Spleen (tissue), 11 donors: ENCODE results near the gene ZNF697. TPM values are rescaled to one million over a fixed set of nuclear protein-coding genes. Genes with fewer than 3 reads are reported as not detected.
"Not testable (repeated sequence)": the region's sequence is repeated elsewhere in the genome, so short reads cannot be mapped to it uniquely, and the experiment has no call there.

Experiments
- DNase-seq: peaks from one replicate; pipeline ENCODE4 v3.0.0-alpha.2; 2020
- H3K27ac ChIP-seq, 8 donors: fragments of 200-600 bp; sonication (generic) in 7 of 8; 1 replicate in 4 of 8; 2 replicates in 4 of 8; pipeline versions ENCODE4 v1.5.0 to v1.8.0; 2016 to 2021; ENCODE audit warnings: inconsistent platforms in 4 of 8, mild to moderate bottlenecking in 4 of 8, moderate library complexity in 1 of 8
- H3K27me3 ChIP-seq, 7 donors: fragments of 200-600 bp; sonication (generic) in 6 of 7; replicated peaks in 1 of 7; 1 replicate in 4 of 7; 2 replicates in 3 of 7; pipeline versions ENCODE4 v1.5.0 to v1.8.0; 2016 to 2021; ENCODE audit warnings: inconsistent platforms in 3 of 7, mild to moderate bottlenecking in 1 of 7
- H3K36me3 ChIP-seq, 6 donors: fragments of 200-600 bp; sonication (generic) in 5 of 6; 1 replicate in 4 of 6; 2 replicates in 2 of 6; pipeline versions ENCODE4 v1.5.0 to v1.8.0; 2016 to 2021; ENCODE audit warnings: inconsistent platforms in 2 of 6
- H3K4me1 ChIP-seq, 6 donors: fragments of 200-600 bp; sonication (generic) in 5 of 6; 1 replicate in 3 of 6; 2 replicates in 3 of 6; pipeline versions ENCODE4 v1.5.0 to v1.8.0; 2016 to 2021; ENCODE audit warnings: inconsistent platforms in 3 of 6
- H3K4me3 ChIP-seq, 8 donors: fragments of 200-600 bp; sonication (generic) in 7 of 8; 1 replicate in 4 of 8; 2 replicates in 4 of 8; pipeline versions ENCODE4 v1.5.0 to v1.8.0; 2016 to 2021; ENCODE audit warnings: inconsistent platforms in 4 of 8, mild to moderate bottlenecking in 4 of 8, moderate library complexity in 2 of 8
- H3K9me3 ChIP-seq, 8 donors: fragments of 200-600 bp; sonication (generic) in 7 of 8; 1 replicate in 4 of 8; 2 replicates in 4 of 8; pipeline versions ENCODE4 v1.5.0 to v1.8.0; 2016 to 2021; ENCODE audit warnings: inconsistent platforms in 4 of 8
- CTCF ChIP-seq, 11 experiments: fragments of 200-600 bp in 7 of 11; fragments of 450-650 bp in 4 of 11; sonication (generic) in 4 of 11; IDR thresholded peaks in 8 of 11; conservative IDR thresholded peaks in 3 of 11; 1 replicate in 7 of 11; 2 replicates in 4 of 11; pipeline versions ENCODE4 v1.4.0 to v1.8.0; 2016 to 2021; ENCODE audit warnings: antibody characterized with exemption in 11 of 11, inconsistent platforms in 4 of 11, mild to moderate bottlenecking in 1 of 11
- WGBS, 5 donors: extraction: QIAGEN DNeasy Blood & Tissue Kit in 3 of 5; methylation state at CpG; one replicate each; pipeline versions ENCODE4 v1.1.5 to v1.1.7; 2013 to 2018; 5-methylcytosine and 5-hydroxymethylcytosine counted together
- intact Hi-C: fragments of 100-400 bp; cut with DNase I; formaldehyde crosslinking; loops from one replicate; pipeline ENCODE4 v1.15.0; 2023; ENCODE audit warnings: low total_unique reads
- polyA plus RNA-seq, 3 donors: library from polyadenylated mRNA; stranded (reverse); fragments of 200-250 nt; gene quantifications; one replicate each; pipeline ENCODE4 v1.2.1, GENCODE V29; 2013
- total RNA-seq, 7 donors: library from RNA; depleted of rRNA in 3 of 7; stranded (reverse); fragments of >200 nt in 3 of 7; fragmentation: NEBNext Ultra II Directional in 4 of 7; extraction: Animal tissue kit (Norgen Biotek cat#: 25700) in 4 of 7; gene quantifications; one replicate each; pipeline versions ENCODE4 v1.1.0 to v1.2.1, GENCODE V29; 2016 to 2021
- donor health status: healthy with polysubstance abuse.
- donor health status: DM: no; HTN: no; CAD: no; lungs with moderate emphysema.
- donor health status: DM: no; HTN: no; CAD: no.
- donor health status: Bipolar disorder and iron deficiency.
- donor health status: healthy.
- donor health status: DM: no; HTN: no; CAD: no.
- donor health status: DM: yes; HTN: yes; CAD: no.

ZNF697 gene
- total and polyA plus RNA-seq, 10 donors: 0.38 to 6.6 (median 5.5) TPM

- WGBS, 5 donors: 45 to 58% (median 53%) methylated on average over 6 to 7 of the region's 8 CpGs
- Histone ChIP-seq H3K4me1 (peaks cover 0 to 23% (median 7%) of the 10 kb centered on the region in 6 donors), H3K27ac (peak overlapping the region in 2 of 8 donors; percentile 26 to 59)
- TF ChIP-seq CTCF (IDR thresholded peaks at IDR 0.05 in 8 of 11, conservative IDR thresholded peaks at IDR 0.05 in 3 of 11): peak in 1 of 11 experiments; percentile 16
- H3K4me3 ChIP-seq, H3K27me3 ChIP-seq, H3K36me3 ChIP-seq, DNase-seq, intact Hi-C loops, H3K9me3 ChIP-seq: not testable (repeated sequence)
These were observed 78.0 kb downstream of the ZNF697 start for GRCh38 chr1:119569930-119570622.

Other genes starting within 250 kb of the ZNF697 start
- gene HSD3B2, start 233.1 kb downstream of the ZNF697 start, total RNA-seq: not detected
- gene HSD3B2, start 233.1 kb downstream of the ZNF697 start, polyA plus RNA-seq: under 1 TPM in 1 of 3 donors, not detected in 2; 0.06 TPM
- not detected for gene HSD3B1, start 141.1 kb downstream of the ZNF697 start, total RNA-seq
- not detected for gene HSD3B1, start 141.1 kb downstream of the ZNF697 start, polyA plus RNA-seq
- gene PHGDH, start 63.7 kb upstream of the ZNF697 start, total RNA-seq: 10 to 100 TPM in 2 of 7 donors, 1 to 10 TPM in 5; 4.0 to 24.6 (median 6.6) TPM
- gene PHGDH, start 63.7 kb upstream of the ZNF697 start, polyA plus RNA-seq: 1 to 10 TPM; 1.1 to 5.9 (median 2.0) TPM
- gene HMGCS2, start 120.6 kb upstream of the ZNF697 start, total RNA-seq: not detected
- under 1 TPM in 2 of 3 donors, not detected in 1; 0.06 to 0.11 TPM for gene HMGCS2, start 120.6 kb upstream of the ZNF697 start, polyA plus RNA-seq
- gene REG4, start 163.2 kb upstream of the ZNF697 start, total RNA-seq: under 1 TPM in 1 of 7 donors, not detected in 6; 0.40 TPM
- gene REG4, start 163.2 kb upstream of the ZNF697 start, polyA plus RNA-seq: under 1 TPM in 1 of 3 donors, not detected in 2; 0.24 TPM
- gene ADAM30, start 248.2 kb upstream of the ZNF697 start, total RNA-seq: not detected
- gene ADAM30, start 248.2 kb upstream of the ZNF697 start, polyA plus RNA-seq: not detected